ENCODE measurements around the gene DNAJB14.

The DNAJB14 gene

GRCh38 chr4:99847362-99847976, 98.9 kb downstream of the DNAJB14 start:
- H3K36me3 ChIP-seq (replicated peaks), result no peaks in the 10 kb centered on the region
- in situ Hi-C loops (cut with MboI; ENCODE audit: low sequenced_read_pairs), result no loop called here
- H3K4me3 ChIP-seq, result no peak overlapping the region
- no peaks in the 10 kb centered on the region for H3K27me3 ChIP-seq (ENCODE audit: low read depth)
- no peaks in the 10 kb centered on the region for H3K4me1 ChIP-seq
- no peak for DNase-seq (ENCODE audit: low spot score in 2 of 2)
- no peaks in the 10 kb centered on the region for H3K9me3 ChIP-seq

- no peak overlapping the region for H3K4me3 ChIP-seq
- H3K27me3 ChIP-seq (ENCODE audit: low read depth), result no peaks in the 10 kb centered on the region
- H3K36me3 ChIP-seq (replicated peaks), result no peaks in the 10 kb centered on the region
- H3K4me1 ChIP-seq, result no peaks in the 10 kb centered on the region
- in situ Hi-C loops (cut with MboI; ENCODE audit: low sequenced_read_pairs), result no loop called here
- DNase-seq (ENCODE audit: low spot score in 2 of 2), result no peak
- H3K9me3 ChIP-seq, result no peaks in the 10 kb centered on the region
Observed at GRCh38 chr4:99846891-99847290, 99.5 kb downstream of the DNAJB14 start.

Data from HAP-1 (cell line).